ENCODE data around the gene SSTR5.
"Not testable (repeated sequence)": the region's sequence is repeated elsewhere in the genome, so short reads cannot be mapped to it uniquely, and the experiment has no call there.

SSTR5 gene

GRCh38 chr16:1076801-1077576 lies 4.4 kb downstream of the SSTR5 start:
- DNase-seq, result no peak

DNA sequence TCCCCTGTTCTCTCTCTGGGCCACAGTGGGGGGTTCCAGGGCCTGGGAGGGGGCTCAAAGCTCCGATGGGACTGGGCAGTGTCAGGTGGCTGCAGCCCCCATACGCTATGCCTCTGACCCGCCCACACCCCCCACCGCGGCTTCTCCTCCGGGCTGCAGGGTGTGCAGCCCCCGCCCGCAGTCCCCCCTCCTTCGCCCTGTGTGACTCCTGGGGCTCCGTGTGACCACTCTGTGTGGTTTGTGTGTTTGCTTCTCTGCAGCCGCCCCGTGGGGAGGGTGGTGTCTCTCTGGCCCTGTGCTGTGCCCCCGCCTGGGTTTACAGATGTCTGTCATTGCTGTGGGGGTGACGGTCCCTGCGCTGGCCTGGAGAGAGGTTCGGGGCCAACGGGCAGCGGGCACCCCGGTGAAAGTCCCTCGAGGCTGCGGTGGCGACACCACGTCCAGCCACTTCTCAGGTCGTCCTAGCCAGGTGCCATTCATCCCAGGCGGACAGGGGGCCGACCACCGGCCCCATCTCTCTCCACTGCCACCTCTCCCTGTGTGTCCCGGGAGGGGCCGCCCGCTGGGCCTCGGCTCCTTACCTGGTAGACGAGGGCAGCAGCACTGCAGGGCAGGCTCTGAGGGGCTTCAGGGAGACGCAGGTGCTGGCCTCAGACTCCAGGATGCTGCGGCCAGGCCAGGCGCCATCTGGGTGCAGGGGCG lies 5.5 kb downstream of the SSTR5 start:
- DNase-seq, result no peak

GRCh38 chr16:1078579-1079021 lies 6.1 kb downstream of the SSTR5 start:
- no peak for DNase-seq

- DNase-seq, result no peak
Measured at GRCh38 chr16:1079341-1079740, 6.8 kb downstream of the SSTR5 start.

DNA sequence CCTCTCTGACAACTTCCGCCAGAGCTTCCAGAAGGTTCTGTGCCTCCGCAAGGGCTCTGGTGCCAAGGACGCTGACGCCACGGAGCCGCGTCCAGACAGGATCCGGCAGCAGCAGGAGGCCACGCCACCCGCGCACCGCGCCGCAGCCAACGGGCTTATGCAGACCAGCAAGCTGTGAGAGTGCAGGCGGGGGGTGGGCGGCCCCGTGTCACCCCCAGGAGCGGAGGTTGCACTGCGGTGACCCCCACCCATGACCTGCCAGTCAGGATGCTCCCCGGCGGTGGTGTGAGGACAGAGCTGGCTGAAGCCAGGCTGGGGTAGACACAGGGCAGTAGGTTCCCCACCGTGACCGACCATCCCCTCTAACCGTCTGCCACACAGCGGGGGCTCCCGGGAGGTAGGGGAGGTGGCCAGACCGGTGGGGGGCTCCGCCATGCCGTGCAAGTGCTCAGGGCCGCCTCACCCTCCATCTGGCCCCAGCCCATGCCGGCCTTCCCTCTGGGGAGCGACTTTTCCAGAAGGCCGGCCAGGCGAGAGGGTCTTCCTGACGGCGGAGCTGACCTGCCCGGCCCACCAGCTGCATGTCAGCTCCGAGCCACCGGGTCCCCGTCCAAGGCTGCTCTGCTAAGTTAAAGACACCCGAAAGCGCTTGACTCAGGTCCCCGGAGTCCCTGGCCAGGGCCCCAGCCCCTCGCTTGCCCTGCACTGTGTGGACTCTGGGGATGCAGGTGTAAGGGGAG lies 7.4 kb downstream of the SSTR5 start:
- no peak for DNase-seq

DNA sequence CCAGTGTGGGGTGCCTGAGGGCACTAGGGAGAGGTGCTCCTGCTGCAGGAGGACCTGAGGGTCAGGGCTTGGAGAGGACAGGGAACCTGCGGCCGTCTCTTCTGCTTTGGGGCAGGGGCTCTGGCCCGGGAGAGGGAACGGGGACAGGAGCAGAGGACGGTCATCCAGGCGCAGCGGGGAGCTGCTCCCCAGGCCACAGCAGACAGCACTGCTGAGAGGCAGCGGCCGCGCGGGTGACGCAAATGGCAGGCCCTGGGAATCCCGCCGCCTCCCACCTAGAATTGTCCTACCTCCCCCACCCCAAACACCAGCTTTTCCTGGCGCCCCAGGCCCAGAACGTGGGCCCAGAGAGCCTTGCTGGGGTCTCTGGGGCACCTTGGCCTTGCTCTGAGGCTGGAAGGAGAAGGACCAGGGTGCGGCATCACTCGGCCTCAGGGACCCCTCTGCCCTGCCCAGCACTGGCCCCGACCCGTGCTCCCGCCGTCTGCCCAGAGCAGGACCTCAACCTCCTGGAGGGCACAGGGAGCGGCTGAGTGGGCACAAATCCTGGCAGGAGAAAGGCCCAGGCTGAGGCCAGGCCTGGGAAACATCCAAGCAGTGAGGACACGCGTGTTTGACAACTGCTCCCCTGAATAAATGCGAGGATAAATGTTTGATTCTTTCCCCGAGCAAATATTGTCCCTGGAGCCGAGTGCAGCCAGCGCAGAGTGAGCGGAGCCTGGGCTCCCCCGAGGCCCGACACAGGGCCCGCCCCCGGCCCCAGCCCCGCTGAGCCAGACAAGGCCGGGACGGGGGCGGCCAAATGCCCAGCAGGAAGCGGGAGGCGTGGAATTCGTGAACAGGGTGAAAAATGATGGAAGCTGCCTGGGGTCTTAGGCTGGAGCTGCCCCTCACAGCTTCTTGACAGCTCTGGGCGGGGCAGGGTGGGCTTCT lies 8.5 kb downstream of the SSTR5 start:
- no peak for DNase-seq

DNA sequence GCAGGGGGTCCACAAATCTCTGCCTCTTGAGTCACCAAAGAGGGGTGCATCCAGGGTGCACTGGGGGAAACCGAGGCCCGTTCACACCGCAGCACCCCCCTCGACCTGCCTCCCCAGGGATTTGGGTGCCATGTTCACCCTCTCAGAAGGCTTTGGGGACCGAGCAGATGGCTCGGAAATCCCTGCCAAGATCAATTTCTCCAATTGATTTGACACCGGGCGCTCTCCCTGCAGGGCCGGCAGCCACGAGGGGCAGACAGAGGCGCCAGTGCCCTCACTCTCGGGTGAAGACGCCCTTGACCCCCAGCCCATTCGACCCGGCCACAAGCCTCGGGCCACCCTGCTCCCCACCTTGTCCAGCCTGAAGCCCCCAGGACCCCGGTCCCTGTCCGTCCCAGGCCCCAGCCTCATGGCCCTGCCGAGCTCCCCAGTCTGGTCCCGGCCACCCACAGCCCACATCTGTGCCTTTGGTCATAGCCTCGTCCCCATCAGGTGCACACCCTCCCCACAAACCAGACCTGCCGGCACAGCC lies 9.3 kb downstream of the SSTR5 start:
- no peak for DNase-seq

DNA sequence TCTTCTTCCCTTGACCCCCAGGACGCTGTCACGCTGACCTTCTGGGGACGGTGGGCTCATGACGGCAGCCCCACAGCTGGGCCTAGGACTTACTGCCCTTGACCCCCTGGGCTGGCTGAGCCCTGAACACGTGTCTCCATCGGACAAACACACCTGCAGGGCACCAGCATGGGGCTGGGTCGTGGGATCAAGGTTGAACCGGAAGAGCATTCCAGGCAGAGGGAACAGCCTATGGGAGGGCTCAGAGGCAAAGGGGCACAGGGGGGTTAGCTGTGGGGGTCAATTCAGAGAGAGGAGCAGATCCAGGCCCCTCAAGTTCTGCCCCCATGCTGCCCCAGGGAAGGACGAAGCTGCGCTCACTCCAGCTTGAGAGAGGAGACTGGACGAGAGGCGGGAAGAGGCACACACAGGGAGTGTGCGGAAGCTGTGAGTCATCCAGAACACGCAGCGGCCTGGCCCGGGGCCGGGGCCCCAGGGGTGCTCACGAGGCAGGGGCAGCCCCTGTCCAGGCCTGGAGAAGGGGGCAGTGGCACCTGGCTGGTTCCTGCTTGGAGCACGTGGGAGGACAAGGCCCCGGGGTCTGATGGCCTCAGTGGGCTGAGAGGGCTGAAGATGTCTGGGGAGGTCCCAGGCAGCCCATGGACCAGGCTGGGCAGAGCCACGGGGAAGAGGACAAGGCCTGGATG lies 9.9 kb downstream of the SSTR5 start:
- no peak for DNase-seq

- DNase-seq, result no peak
Measured at GRCh38 chr16:1082952-1083675, 10.6 kb downstream of the SSTR5 start.

- DNase-seq, result no peak
Measured at GRCh38 chr16:1084971-1085370, 12.4 kb downstream of the SSTR5 start.

DNA sequence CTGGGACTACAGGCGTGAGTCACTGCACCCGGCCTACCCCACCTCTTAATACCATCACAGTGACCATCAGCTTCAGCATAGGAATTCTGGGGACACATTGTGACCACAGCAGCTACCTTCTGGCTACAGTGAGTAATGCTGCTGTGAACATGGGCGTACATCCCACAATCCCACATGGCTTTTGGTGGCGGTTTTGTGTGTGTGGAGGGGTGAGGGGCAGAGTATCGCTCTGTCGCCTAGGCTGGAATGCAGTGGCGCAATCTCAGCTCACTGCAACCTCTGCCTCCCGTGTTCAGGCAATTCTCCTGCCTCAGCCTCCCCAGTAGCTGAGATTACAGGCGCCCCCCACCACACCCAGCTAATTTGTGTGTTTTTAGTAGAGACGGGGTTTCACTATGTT lies 13.9 kb downstream of the SSTR5 start:
- DNase-seq, result not testable (repeated sequence)

DNA sequence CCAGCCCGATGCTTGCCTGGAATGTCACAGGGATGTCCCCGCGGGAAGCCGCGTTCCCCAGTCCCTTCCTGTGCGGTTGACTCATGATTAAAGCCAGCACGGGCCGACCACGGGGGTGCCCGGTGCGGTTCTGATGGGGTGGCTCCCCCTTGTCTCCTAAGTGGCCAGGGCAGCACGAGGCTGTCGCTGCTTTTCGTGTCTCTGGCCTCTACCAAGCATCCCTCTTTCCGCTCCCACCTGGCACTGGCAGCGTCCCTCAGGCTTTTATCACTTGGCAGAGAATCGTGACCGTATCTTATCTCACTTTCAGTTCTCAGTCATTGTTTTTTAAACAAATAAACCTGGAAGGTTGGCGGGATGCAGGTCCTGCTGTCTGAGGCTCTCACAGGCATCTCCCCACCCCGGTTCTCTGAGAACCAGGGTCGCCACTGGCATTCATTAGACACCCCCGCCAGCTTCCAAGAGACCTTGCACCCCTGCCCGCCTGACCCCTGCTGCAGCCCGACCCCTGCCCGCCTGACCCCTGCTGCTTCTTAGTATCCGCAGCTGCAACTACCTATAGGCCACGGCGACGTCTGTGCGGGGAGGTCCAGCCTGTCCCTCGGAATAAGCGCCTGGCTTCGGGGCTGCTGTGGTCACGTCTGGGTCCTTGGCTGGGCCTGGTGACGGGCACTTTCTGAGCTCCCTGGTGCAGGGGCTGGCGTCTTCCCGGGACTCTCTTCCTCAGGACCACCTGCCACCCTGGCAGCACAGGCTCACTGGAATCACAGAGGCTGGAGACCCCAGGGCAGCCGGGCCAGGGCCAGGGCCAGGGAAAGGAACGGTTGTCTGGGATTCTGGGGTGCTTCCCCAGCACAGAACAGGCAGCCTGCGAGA lies 16.0 kb downstream of the SSTR5 start:
- DNase-seq, result no peak

GRCh38 chr16:1089439-1089821 lies 16.9 kb downstream of the SSTR5 start:
- no peak for DNase-seq

DNA sequence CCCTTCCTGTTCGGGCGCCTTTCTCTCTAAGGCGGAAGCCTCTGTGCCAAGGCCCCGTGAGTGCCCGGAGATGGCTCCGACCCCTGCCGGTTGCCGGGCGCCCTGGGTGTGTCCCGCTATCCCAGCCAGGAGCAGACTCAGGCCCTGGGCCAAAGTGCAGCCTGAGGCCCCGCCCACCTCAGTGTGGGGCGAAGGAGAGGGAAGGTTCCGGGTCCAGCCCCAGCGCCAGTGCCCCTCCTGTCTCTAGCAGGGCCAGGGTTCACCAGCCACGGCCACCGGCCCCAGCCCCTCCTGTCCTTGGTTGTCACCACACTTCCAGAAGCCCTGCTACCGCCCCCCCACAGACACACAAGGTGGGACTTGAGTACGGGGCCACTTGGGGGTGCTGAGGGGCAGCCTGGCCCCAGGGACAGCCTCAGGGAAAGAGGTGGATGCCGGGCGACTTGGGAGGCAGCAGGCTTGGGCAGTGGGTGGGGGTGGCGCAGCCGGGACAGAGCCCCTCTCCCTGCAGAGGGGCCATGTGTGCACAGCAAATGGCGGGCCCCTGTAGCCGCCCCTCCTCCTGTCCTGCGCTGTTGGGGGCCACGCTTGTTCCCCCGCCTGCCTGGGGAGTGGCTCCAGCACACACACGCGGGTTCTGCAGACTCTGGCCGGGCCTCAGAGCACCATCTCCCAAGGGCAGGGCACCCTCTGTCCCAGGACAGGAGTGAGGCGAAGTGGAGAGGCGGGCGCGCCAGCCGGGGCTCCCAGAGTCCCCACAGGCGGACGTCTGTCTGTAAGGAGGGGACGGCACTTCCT lies 17.5 kb downstream of the SSTR5 start:
- DNase-seq, result no peak

DNA sequence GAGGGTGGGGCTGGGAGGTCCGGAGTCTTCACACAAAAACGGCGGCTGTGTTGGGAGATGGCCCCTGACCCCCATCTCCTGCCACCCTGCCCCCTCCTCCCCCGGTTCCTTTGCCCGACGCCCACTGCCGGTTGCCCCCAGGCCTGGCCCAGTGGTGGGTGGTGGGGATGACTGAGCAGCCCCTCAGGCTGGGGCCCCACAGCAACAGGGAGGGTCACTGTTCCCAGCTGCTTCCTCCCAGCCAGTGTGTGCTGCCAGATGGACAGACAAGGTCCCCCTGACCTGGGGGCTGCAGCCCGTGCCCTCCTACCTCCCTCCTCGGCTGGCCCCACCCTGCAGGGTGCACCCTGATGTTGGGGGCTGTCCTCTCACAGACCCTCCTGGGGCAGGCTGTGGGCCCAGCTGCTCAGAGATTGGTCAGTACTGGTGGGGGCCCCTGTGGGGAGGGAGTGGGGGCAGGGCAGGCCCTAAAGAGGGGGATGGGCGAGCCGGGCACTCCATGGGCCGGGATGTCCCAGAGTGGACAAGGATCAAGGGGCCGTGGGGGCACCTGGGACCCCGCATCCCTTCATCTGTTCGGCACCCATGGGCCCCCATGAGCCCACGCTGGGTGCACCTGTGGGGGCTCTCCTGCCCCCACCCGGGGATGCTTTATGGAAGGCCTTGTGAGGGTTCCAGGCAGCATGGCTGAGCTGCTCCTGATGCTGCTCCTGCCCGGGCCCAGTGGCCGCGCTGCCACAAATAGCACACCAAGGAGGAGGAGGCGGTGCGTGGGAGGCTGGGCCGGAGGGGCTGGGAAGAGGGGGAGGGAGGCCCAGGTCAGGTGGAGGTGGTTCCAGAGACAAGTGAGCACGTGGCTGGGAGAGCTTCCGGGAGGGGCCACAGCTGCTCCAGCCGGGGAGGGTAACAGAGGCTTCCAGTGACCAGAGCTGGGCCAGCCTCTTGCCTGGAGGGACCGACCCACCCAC lies 18.4 kb downstream of the SSTR5 start:
- DNase-seq, result no peak

- no peak for DNase-seq
Measured at GRCh38 chr16:1091992-1092552, 19.5 kb downstream of the SSTR5 start.

DNA sequence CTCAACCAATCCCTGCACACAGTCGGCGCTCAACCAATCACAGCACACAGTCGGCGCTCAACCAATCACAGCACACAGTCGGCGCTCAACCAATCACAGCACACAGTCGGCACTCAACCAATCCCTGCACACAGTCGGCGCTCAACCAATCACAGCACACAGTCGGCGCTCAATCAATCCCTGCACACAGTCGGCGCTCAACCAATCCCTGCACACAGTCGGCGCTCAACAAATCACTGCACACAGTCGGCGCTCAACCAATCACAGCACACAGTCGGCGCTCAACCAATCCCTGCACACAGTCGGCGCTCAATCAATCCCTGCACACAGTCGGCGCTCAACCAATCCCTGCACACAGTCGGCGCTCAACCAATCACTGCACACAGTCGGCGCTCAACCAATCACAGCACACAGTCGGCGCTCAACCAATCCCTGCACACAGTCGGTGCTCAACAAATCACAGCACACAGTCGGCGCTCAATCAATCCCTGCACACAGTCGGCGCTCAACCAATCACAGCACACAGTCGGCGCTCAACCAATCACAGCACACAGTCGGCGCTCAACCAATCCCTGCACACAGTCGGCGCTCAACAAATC lies 20.2 kb downstream of the SSTR5 start:
- DNase-seq, result not testable (repeated sequence)
